Measurements from ENCODE around the gene IFT57. TPM values are rescaled to one million over a fixed set of nuclear protein-coding genes. Genes with fewer than 3 reads are reported as not detected.

The IFT57 gene
- total and polyA plus RNA-seq, 2 donors from 2014 or later, result 64.0 to 70.4 TPM

DNA sequence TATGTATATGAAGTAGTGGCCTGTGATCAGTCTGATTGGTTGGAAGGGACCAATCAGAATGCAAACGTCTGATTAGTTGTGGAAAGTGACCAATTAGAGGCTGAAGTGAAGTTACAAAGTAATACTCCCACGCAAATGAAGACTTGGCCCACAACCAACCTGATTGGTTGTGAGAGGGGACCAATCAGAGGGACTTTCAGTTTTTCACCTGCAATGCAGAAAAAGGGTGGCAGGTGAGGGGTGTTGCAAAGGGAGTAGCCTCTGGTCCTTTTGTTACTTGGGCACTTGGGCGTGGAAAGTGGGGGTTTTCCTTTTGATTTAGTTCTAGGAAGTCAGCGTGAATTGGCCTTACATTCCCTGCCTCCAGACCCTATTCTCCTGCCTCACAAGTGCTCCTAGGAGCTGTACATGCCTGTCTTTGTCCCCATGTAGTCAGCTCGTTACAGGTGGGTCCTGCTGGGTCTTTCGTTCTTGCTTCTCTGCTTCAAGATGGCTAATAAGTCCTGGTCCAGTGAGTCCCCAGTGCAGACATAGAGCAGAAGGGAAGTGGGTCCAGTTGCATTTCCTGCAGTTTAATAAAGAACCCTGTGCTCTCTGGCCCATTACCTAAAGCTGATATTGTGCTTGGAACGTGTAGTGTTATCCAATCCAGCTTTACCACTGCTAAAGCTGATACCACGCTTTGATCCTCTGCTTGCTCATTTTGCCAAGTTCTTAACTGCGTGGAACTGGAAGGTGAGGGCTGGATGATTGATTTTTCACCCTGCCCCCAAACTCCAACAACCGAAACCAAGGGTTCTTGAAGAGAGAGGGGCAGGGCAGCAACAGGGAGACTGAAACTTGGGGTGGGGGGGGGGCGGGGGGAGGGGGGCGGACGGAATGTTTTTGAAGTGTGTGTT lies 85.4 kb downstream of the IFT57 start:
- TF ChIP-seq, protein P1, sequence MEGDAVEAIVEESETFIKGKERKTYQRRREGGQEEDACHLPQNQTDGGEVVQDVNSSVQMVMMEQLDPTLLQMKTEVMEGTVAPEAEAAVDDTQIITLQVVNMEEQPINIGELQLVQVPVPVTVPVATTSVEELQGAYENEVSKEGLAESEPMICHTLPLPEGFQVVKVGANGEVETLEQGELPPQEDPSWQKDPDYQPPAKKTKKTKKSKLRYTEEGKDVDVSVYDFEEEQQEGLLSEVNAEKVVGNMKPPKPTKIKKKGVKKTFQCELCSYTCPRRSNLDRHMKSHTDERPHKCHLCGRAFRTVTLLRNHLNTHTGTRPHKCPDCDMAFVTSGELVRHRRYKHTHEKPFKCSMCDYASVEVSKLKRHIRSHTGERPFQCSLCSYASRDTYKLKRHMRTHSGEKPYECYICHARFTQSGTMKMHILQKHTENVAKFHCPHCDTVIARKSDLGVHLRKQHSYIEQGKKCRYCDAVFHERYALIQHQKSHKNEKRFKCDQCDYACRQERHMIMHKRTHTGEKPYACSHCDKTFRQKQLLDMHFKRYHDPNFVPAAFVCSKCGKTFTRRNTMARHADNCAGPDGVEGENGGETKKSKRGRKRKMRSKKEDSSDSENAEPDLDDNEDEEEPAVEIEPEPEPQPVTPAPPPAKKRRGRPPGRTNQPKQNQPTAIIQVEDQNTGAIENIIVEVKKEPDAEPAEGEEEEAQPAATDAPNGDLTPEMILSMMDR (IDR thresholded peaks at IDR 0.05; ENCODE audit: borderline replicate concordance, extremely low read depth, insufficient read depth), result no peak
- no peaks in the 10 kb centered on the region for H3K27me3 ChIP-seq (ENCODE audit: control insufficient read depth, insufficient read depth, low read length)
- H3K36me3 ChIP-seq (ENCODE audit: control insufficient read depth in 2 of 3, insufficient read depth in 3 of 3, low read length in 3 of 3), result no peaks in the 10 kb centered on the region
- H3K9ac ChIP-seq (ENCODE audit: low read length in 3 of 3), result no peak overlapping the region
- peak in 4 of 5 donors; percentile 30 to 52 (median 38) for DNase-seq
- H3K4me1 ChIP-seq (ENCODE audit: control insufficient read depth in 2 of 3, insufficient read depth in 2 of 3, low read depth in 1 of 3, low read length in 3 of 3), result no peaks in the 10 kb centered on the region
- intact Hi-C loops (cut with DNase I), result no loop called here
- H3K9me3 ChIP-seq (ENCODE audit: control insufficient read depth in 2 of 3, insufficient read depth in 1 of 3, low read length in 3 of 3), result no peaks in the 10 kb centered on the region
- no peak overlapping the region for H3K27ac ChIP-seq (ENCODE audit: low read depth in 2 of 2, low read length in 2 of 2)
- H3K4me3 ChIP-seq (ENCODE audit: low read length in 3 of 3), result no peak overlapping the region
- FAIRE-seq, result no peak

DNA sequence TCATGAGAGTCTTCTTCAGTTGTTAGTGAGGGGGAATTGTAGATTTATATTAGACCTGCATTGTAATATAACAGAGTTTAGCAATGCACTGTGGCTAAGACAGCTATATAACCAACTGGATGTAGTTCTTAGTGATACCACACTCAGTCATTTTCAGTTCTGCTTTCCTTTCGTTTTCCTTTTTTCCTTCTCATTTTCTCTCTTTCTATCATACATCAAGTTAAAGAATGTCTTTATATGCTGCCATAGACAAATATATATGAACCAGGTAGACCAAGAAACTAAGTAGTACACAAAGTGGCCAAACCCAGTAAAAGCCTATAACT lies 87.7 kb downstream of the IFT57 start:
- no peak for FAIRE-seq
- intact Hi-C loops (cut with DNase I), result no loop called here
- no peaks in the 10 kb centered on the region for H3K4me1 ChIP-seq (ENCODE audit: control insufficient read depth in 2 of 3, insufficient read depth in 2 of 3, low read depth in 1 of 3, low read length in 3 of 3)
- TF ChIP-seq, protein P1 (IDR thresholded peaks at IDR 0.05; ENCODE audit: borderline replicate concordance, extremely low read depth, insufficient read depth), result no peak
- H3K4me3 ChIP-seq (ENCODE audit: low read length in 3 of 3), result no peak overlapping the region
- H3K27ac ChIP-seq (ENCODE audit: low read depth in 2 of 2, low read length in 2 of 2), result no peak overlapping the region
- H3K27me3 ChIP-seq (ENCODE audit: control insufficient read depth, insufficient read depth, low read length), result no peaks in the 10 kb centered on the region
- DNase-seq, result no peak
- no peaks in the 10 kb centered on the region for H3K36me3 ChIP-seq (ENCODE audit: control insufficient read depth in 2 of 3, insufficient read depth in 3 of 3, low read length in 3 of 3)
- H3K9ac ChIP-seq (ENCODE audit: low read length in 3 of 3), result no peak overlapping the region
- H3K9me3 ChIP-seq (ENCODE audit: control insufficient read depth in 2 of 3, insufficient read depth in 1 of 3, low read length in 3 of 3), result no peaks in the 10 kb centered on the region

DNA sequence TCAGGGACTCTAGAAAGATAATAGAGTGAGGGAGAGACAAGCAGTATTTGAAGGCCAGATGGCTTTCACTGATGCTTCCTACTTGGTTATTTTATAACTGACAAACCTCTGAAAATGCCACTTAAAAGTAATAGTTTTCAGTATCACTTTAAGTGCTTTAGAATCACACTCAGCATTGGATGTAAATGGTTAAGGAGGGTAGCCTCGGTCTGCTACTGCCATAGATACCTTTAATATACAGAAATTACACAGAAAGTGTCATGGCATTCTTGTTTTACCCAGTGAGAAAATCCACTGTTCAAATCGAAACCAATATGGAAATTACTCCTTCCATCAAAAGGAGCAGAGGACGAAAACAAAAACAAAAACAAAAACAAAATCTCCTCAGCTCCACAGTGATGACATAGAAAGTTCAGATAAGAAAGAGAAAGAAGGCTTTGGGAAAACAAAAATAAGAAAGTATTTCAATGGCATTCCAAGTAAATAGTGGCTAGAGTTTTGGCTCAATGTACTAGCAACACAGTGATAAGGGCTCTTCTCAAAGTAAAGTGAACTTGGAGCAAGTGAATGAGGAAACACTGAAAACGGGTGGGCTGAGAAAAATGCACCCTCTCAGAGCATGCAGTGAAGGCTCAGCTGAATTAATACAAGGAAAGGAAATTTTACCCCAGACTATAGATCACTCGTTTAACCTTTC lies 88.2 kb downstream of the IFT57 start:
- FAIRE-seq (no peak), DNase-seq (no peak)
- no peaks in the 10 kb centered on the region for H3K36me3 ChIP-seq (ENCODE audit: control insufficient read depth in 2 of 3, insufficient read depth in 3 of 3, low read length in 3 of 3)
- no peak overlapping the region for H3K27ac ChIP-seq (ENCODE audit: low read depth in 2 of 2, low read length in 2 of 2)
- H3K4me3 ChIP-seq (ENCODE audit: low read length in 3 of 3), result no peak overlapping the region
- H3K9me3 ChIP-seq (ENCODE audit: control insufficient read depth in 2 of 3, insufficient read depth in 1 of 3, low read length in 3 of 3), result no peaks in the 10 kb centered on the region
- no peaks in the 10 kb centered on the region for H3K27me3 ChIP-seq (ENCODE audit: control insufficient read depth, insufficient read depth, low read length)
- TF ChIP-seq, protein P1 (IDR thresholded peaks at IDR 0.05; ENCODE audit: borderline replicate concordance, extremely low read depth, insufficient read depth), result no peak
- no peaks in the 10 kb centered on the region for H3K4me1 ChIP-seq (ENCODE audit: control insufficient read depth in 2 of 3, insufficient read depth in 2 of 3, low read depth in 1 of 3, low read length in 3 of 3)
- no peak overlapping the region for H3K9ac ChIP-seq (ENCODE audit: low read length in 3 of 3)
- intact Hi-C loops (cut with DNase I), result no loop called here
